ENCODE data around the gene KCTD2. TPM values are rescaled to one million over a fixed set of nuclear protein-coding genes. Genes with fewer than 3 reads are reported as not detected.
A peak's percentile ranks its signal among the peaks of the same experiment; 100 is the strongest.
"Not testable (repeated sequence)": the region's sequence is repeated elsewhere in the genome, so short reads cannot be mapped to it uniquely, and the experiment has no call there.

KCTD2 gene
- total RNA-seq, result 17.4 and 22.8 TPM in 2 replicates

- peak; percentile 97 for DNase-seq
Measured at GRCh38 chr17:75046407-75047289, at the start of gene KCTD2, which contains the start of gene ATP5PD. KCTD2 (plus strand) TSS chr17:75047225; CDS start chr17:75047251, 26 bp downstream. ATP5PD (minus strand) TSS chr17:75046969; CDS start chr17:75042650, 4,319 bp downstream.

GRCh38 chr17:74998783-74999182 lies 48.2 kb upstream of the KCTD2 start:
- DNase-seq, result no peak

- no peak for DNase-seq
Measured at GRCh38 chr17:74999523-74999922, 47.5 kb upstream of the KCTD2 start.

GRCh38 chr17:75001915-75002843 lies 44.8 kb upstream of the KCTD2 start:
- DNase-seq, result no peak

GRCh38 chr17:75003070-75003956 lies 43.7 kb upstream of the KCTD2 start:
- DNase-seq, result no peak

GRCh38 chr17:75003957-75004355 lies 43.1 kb upstream of the KCTD2 start:
- no peak for DNase-seq

- DNase-seq, result no peak
Measured at GRCh38 chr17:75004371-75004770, 42.7 kb upstream of the KCTD2 start.

- no peak for DNase-seq
Measured at GRCh38 chr17:75005291-75005690, 41.7 kb upstream of the KCTD2 start.

GRCh38 chr17:75006084-75006483 lies 40.9 kb upstream of the KCTD2 start:
- DNase-seq, result not testable (repeated sequence)

- no peak for DNase-seq
Measured at GRCh38 chr17:75006653-75007052, 40.4 kb upstream of the KCTD2 start.

- DNase-seq, result no peak
Measured at GRCh38 chr17:75008373-75008772, 38.7 kb upstream of the KCTD2 start.

GRCh38 chr17:75009139-75009724 lies 37.8 kb upstream of the KCTD2 start:
- no peak for DNase-seq

GRCh38 chr17:75010683-75011400 lies 36.2 kb upstream of the KCTD2 start:
- peak; percentile 95 for DNase-seq

GRCh38 chr17:75011401-75012095 lies 35.5 kb upstream of the KCTD2 start:
- peak; percentile 62 for DNase-seq

GRCh38 chr17:75012096-75012345 lies 35.0 kb upstream of the KCTD2 start:
- no peak for DNase-seq

GRCh38 chr17:75012346-75013091 lies 34.5 kb upstream of the KCTD2 start, which contains the start of gene MRPL58:
MRPL58 (plus strand) TSS chr17:75012670; CDS start chr17:75012687, 17 bp downstream.
- peak; percentile 91 for DNase-seq

GRCh38 chr17:75013092-75013559 lies 33.9 kb upstream of the KCTD2 start:
- DNase-seq, result no peak

GRCh38 chr17:75019146-75019545 lies 27.9 kb upstream of the KCTD2 start:
- no peak for DNase-seq

- no peak for DNase-seq
Measured at GRCh38 chr17:75019710-75020109, 27.3 kb upstream of the KCTD2 start.

All from dermis blood vessel endothelial cell (primary cell).